Measurements from ENCODE around the gene PGA4.

- TF ChIP-seq CTCF (IDR thresholded peaks at IDR 0.05) (no peak), EP300 (IDR thresholded peaks at IDR 0.05) (no peak)
Observed at GRCh38 chr11:61194169-61194671, 27.9 kb upstream of the PGA4 start.

Measured in ovary (tissue), 3 donors.